AG20443 (cell line): ENCODE measurements around the gene NAPA.
"Not testable (repeated sequence)": the region's sequence is repeated elsewhere in the genome, so short reads cannot be mapped to it uniquely, and the experiment has no call there.

Experiments used
- DNase-seq: peaks from one replicate; pipeline ENCODE4 v3.0.0; 2012; ENCODE audit warnings: low spot score, mixed read lengths

Gene NAPA

GRCh38 chr19:47486220-47486619 is 28.6 kb downstream of the NAPA start:
- not testable (repeated sequence) for DNase-seq

GRCh38 chr19:47485210-47485609 is 29.7 kb downstream of the NAPA start:
- DNase-seq: no peak

- DNase-seq: peak; percentile 98
Observed at GRCh38 chr19:47483800-47484690, 30.8 kb downstream of the NAPA start, which contains the start of gene KPTN. TSS of gene KPTN (minus strand) at chr19:47484219. CDS start at chr19:47484160, 59 bp downstream.

GRCh38 chr19:47483200-47483599 is 31.7 kb downstream of the NAPA start:
- DNase-seq: no peak

GRCh38 chr19:47481460-47482052 is 33.3 kb downstream of the NAPA start:
- DNase-seq: no peak

- DNase-seq: no peak
Observed at GRCh38 chr19:47480658-47481057, 34.2 kb downstream of the NAPA start.

- DNase-seq: peak; percentile 51
Observed at GRCh38 chr19:47479701-47480503, 35.0 kb downstream of the NAPA start.

GRCh38 chr19:47476438-47476972 is 38.4 kb downstream of the NAPA start:
- DNase-seq: no peak

- DNase-seq: no peak
Observed at GRCh38 chr19:47475465-47475864, 39.4 kb downstream of the NAPA start.

GRCh38 chr19:47473336-47473735 is 41.5 kb downstream of the NAPA start:
- no peak for DNase-seq

- DNase-seq: peak; percentile 84
Observed at GRCh38 chr19:47471733-47472457, 43.0 kb downstream of the NAPA start, which contains the start of gene SLC8A2. TSS of gene SLC8A2 (minus strand) at chr19:47471893. CDS start at chr19:47466403, 5,490 bp downstream.

- no peak for DNase-seq
Observed at GRCh38 chr19:47471381-47471732, 43.5 kb downstream of the NAPA start.

GRCh38 chr19:47470447-47471195 is 44.2 kb downstream of the NAPA start:
- no peak for DNase-seq

- no peak for DNase-seq
Observed at GRCh38 chr19:47469719-47470118, 45.1 kb downstream of the NAPA start.

- DNase-seq: no peak
Observed at GRCh38 chr19:47469363-47469700, 45.5 kb downstream of the NAPA start.

- no peak for DNase-seq
Observed at GRCh38 chr19:47467914-47468313, 46.9 kb downstream of the NAPA start.

- no peak for DNase-seq
Observed at GRCh38 chr19:47465957-47466356, 48.9 kb downstream of the NAPA start.

- no peak for DNase-seq
Observed at GRCh38 chr19:47464675-47465419, 50.0 kb downstream of the NAPA start.

- no peak for DNase-seq
Observed at GRCh38 chr19:47461876-47462275, 53.0 kb downstream of the NAPA start.

GRCh38 chr19:47459477-47459876 is 55.4 kb downstream of the NAPA start:
- no peak for DNase-seq
